SU-DHL-6 (cell line): ENCODE data around the gene PDE1C.

Experiments used
- H2AFZ ChIP-seq: fragments of 200-600 bp; sonication (generic); 2 replicates; pipeline ENCODE4 v1.6.1; 2014; ENCODE audit warnings: low read depth, mild to moderate bottlenecking, moderate library complexity, mixed read lengths, antibody characterized with exemption, low read length; ENCODE audit not compliant: severe bottlenecking
- H3F3A ChIP-seq: fragments of 200-600 bp; shearing (Covaris generic); 2 replicates; pipeline ENCODE4 v1.6.0; 2016; ENCODE audit warnings: antibody characterized with exemption, mild to moderate bottlenecking; ENCODE audit not compliant: insufficient read depth
- H3K27ac ChIP-seq: fragments of 200-600 bp; sonication (generic); 2 replicates; pipeline ENCODE4 v1.5.1; 2016; ENCODE audit warnings: low read depth, mild to moderate bottlenecking, low read length, moderate library complexity, mixed read lengths
- H3K27me3 ChIP-seq: fragments of 200-600 bp; sonication (generic), shearing (Covaris generic); 2 replicates; pipeline ENCODE4 v1.6.0; 2014; ENCODE audit warnings: mild to moderate bottlenecking, low read length
- H3K36me3 ChIP-seq: fragments of 200-600 bp; sonication (generic); 2 replicates; pipeline ENCODE4 v1.6.1; 2014; ENCODE audit warnings: mild to moderate bottlenecking, low read length, mixed read lengths
- H3K4me2 ChIP-seq: fragments of 300-600, 200-600 bp; shearing (Covaris generic), sonication (generic); 2 replicates; pipeline ENCODE4 v1.6.0; 2014; ENCODE audit warnings: low read length, low read depth, mild to moderate bottlenecking; ENCODE audit not compliant: poor library complexity, severe bottlenecking
- H3K4me3 ChIP-seq: fragments of 200-600 bp; sonication (generic); 2 replicates; pipeline ENCODE4 v1.5.1; 2014; ENCODE audit warnings: antibody characterized with exemption, low read length, mild to moderate bottlenecking, mixed read lengths; ENCODE audit not compliant: insufficient read depth, poor library complexity, severe bottlenecking
- H3K79me2 ChIP-seq: fragments of 200-600 bp; sonication (generic); 2 replicates; pipeline ENCODE4 v1.6.1; 2014; ENCODE audit warnings: mild to moderate bottlenecking, low read length, moderate library complexity; ENCODE audit not compliant: insufficient read depth
- H3K9ac ChIP-seq: fragments of 200-600 bp; sonication (generic); 2 replicates; pipeline ENCODE4 v1.7.0; 2014; ENCODE audit warnings: mild to moderate bottlenecking, low read length
- H3K9me2 ChIP-seq: fragments of 200-600 bp; sonication (generic); replicated peaks from 2 replicates; pipeline ENCODE4 v1.6.1; 2014; ENCODE audit warnings: low read length; ENCODE audit not compliant: insufficient read depth
- H3K9me3 ChIP-seq: fragments of 200-600 bp; sonication (generic); 2 replicates; pipeline ENCODE4 v1.6.1; 2014; ENCODE audit warnings: low read length, mixed read lengths; ENCODE audit not compliant: insufficient read depth
- H4K20me1 ChIP-seq: fragments of 200-600 bp; sonication (generic); 2 replicates; pipeline ENCODE4 v1.6.1; 2014; ENCODE audit warnings: low read depth, mild to moderate bottlenecking, antibody characterized with exemption, low read length, moderate library complexity, mixed read lengths
- EZH2phosphoT487 ChIP-seq: fragments of 200-600 bp; sonication (generic), shearing (Covaris generic); conservative IDR thresholded peaks from 2 replicates; pipeline ENCODE4 v1.6.1; 2018; ENCODE audit warnings: mild to moderate bottlenecking, antibody characterized with exemption, low read length, moderate library complexity, mixed read lengths
- TF ChIP-seq, protein P1 (sequence below): fragments of 200-600 bp; sonication (generic); IDR thresholded peaks from one replicate; pipeline ENCODE4 v1.5.1; 2017; ENCODE audit warnings: antibody characterized with exemption, mild to moderate bottlenecking, low read length, moderate library complexity; ENCODE audit not compliant: insufficient read depth, poor library complexity, severe bottlenecking

PDE1C gene

GRCh38 chr7:32025381-32026082 lies 44.7 kb downstream of the PDE1C start:
- no peak overlapping the region for H3K27ac ChIP-seq
- H3K36me3 ChIP-seq: no peaks in the 10 kb centered on the region
- no peak overlapping the region for H3K4me2 ChIP-seq
- H3K9me2 ChIP-seq: no peaks in the 10 kb centered on the region
- H3K27me3 ChIP-seq: no peaks in the 10 kb centered on the region
- H3K4me3 ChIP-seq: no peak overlapping the region
- H4K20me1 ChIP-seq: no peaks in the 10 kb centered on the region
- no peak overlapping the region for H2AFZ ChIP-seq
- H3K9ac ChIP-seq: no peak overlapping the region
- TF ChIP-seq, protein P1, sequence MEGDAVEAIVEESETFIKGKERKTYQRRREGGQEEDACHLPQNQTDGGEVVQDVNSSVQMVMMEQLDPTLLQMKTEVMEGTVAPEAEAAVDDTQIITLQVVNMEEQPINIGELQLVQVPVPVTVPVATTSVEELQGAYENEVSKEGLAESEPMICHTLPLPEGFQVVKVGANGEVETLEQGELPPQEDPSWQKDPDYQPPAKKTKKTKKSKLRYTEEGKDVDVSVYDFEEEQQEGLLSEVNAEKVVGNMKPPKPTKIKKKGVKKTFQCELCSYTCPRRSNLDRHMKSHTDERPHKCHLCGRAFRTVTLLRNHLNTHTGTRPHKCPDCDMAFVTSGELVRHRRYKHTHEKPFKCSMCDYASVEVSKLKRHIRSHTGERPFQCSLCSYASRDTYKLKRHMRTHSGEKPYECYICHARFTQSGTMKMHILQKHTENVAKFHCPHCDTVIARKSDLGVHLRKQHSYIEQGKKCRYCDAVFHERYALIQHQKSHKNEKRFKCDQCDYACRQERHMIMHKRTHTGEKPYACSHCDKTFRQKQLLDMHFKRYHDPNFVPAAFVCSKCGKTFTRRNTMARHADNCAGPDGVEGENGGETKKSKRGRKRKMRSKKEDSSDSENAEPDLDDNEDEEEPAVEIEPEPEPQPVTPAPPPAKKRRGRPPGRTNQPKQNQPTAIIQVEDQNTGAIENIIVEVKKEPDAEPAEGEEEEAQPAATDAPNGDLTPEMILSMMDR: no peak
- TF ChIP-seq EZH2phosphoT487: no peak
- no peaks in the 10 kb centered on the region for H3F3A ChIP-seq
- H3K79me2 ChIP-seq: no peaks in the 10 kb centered on the region
- no peaks in the 10 kb centered on the region for H3K9me3 ChIP-seq

- TF ChIP-seq, protein P1: no peak
- no peak for TF ChIP-seq EZH2phosphoT487
- Histone ChIP-seq H3K4me2 (no peak overlapping the region), H4K20me1 (no peaks in the 10 kb centered on the region), H3F3A (no peaks in the 10 kb centered on the region), H3K79me2 (no peaks in the 10 kb centered on the region), H3K9me3 (no peaks in the 10 kb centered on the region), H3K9ac (no peak overlapping the region), H3K36me3 (no peaks in the 10 kb centered on the region), H3K4me3 (no peak overlapping the region), H2AFZ (no peak overlapping the region), H3K9me2 (no peaks in the 10 kb centered on the region), H3K27ac (no peak overlapping the region), H3K27me3 (no peaks in the 10 kb centered on the region)
Observed at GRCh38 chr7:32023376-32023775, 46.8 kb downstream of the PDE1C start.

- Histone ChIP-seq H3K4me3 (no peak overlapping the region), H3K9me3 (no peaks in the 10 kb centered on the region), H3K4me2 (no peak overlapping the region), H3K9ac (no peak overlapping the region), H3K27me3 (no peaks in the 10 kb centered on the region), H4K20me1 (no peaks in the 10 kb centered on the region), H3K27ac (no peak overlapping the region), H2AFZ (no peak overlapping the region), H3K36me3 (no peaks in the 10 kb centered on the region), H3K9me2 (no peaks in the 10 kb centered on the region), H3K79me2 (no peaks in the 10 kb centered on the region), H3F3A (no peaks in the 10 kb centered on the region)
- TF ChIP-seq EZH2phosphoT487: no peak
- TF ChIP-seq, protein P1: no peak
Observed at GRCh38 chr7:32022966-32023365, 47.2 kb downstream of the PDE1C start.
